Right ventricle myocardium inferior (tissue), 1 donor: Measurements from ENCODE around the gene PPP2R2D. TPM values are rescaled to one million over a fixed set of nuclear protein-coding genes. Genes with fewer than 3 reads are reported as not detected.
"Not testable (repeated sequence)": the region's sequence is repeated elsewhere in the genome, so short reads cannot be mapped to it uniquely, and the experiment has no call there.

Experiments used
- ATAC-seq: fragments of 200-7000 bp; cut with Tn5 transposase; one replicate; pipeline ENCODE4 v1.9.1; 2020; ENCODE audit warnings: mild to moderate bottlenecking, moderate library complexity
- DNase-seq: peaks from one replicate; pipeline ENCODE4 v3.0.0; 2021; ENCODE audit errors: missing footprints
- intact Hi-C: fragments of 100-400 bp; cut with DNase I; formaldehyde crosslinking; loops from one replicate; pipeline ENCODE4 v1.11.0; 2022
- total RNA-seq: library from RNA; stranded (reverse); fragmentation: NEBNext Ultra II Directional; extraction: Animal tissue kit (Norgen Biotek cat#: 25700); gene quantifications from one replicate; pipeline ENCODE4 v1.2.1, GENCODE V29; 2021
- donor health status: DM: no; HTN: yes; CAD: no; lungs with severe emphysema.

Gene PPP2R2D
- total RNA-seq, 1 donor from 2014 or later: 36.6 TPM

- intact Hi-C loops: no loop called here
- no peak for DNase-seq
These were observed 34.0 kb downstream of the PPP2R2D start for GRCh38 chr10:131934769-131935168.

GRCh38 chr10:131935260-131935659 is 34.5 kb downstream of the PPP2R2D start:
- no peak for ATAC-seq
- intact Hi-C loops: no loop called here
- no peak for DNase-seq

More at GRCh38 chr10:131934769-131935168, 34.0 kb downstream of the PPP2R2D start:
- ATAC-seq: no peak

- no peak for ATAC-seq
- intact Hi-C loops: no loop called here
These were observed 35.5 kb downstream of the PPP2R2D start for GRCh38 chr10:131936294-131936693.

GRCh38 chr10:131936736-131937135 is 35.9 kb downstream of the PPP2R2D start:
- intact Hi-C loops: no loop called here
- no peak for DNase-seq
- no peak for ATAC-seq

More at GRCh38 chr10:131936294-131936693, 35.5 kb downstream of the PPP2R2D start:
- no peak for DNase-seq

GRCh38 chr10:131937836-131938235 is 37.0 kb downstream of the PPP2R2D start:
- peak; percentile 83 for ATAC-seq
- DNase-seq: no peak
- intact Hi-C loops: no loop called here

- intact Hi-C loops: no loop called here
- DNase-seq (no peak), ATAC-seq (no peak)
These were observed 37.9 kb downstream of the PPP2R2D start for GRCh38 chr10:131938681-131939080.

GRCh38 chr10:131942455-131942854 is 41.6 kb downstream of the PPP2R2D start:
- intact Hi-C loops: loop anchor here (5.0 kb wide), 1 partner anchor 40 kb away; the partner anchor contains the start of gene PPP2R2D
- ATAC-seq (no peak), DNase-seq (no peak)

GRCh38 chr10:131943021-131943814 is 42.4 kb downstream of the PPP2R2D start:
- intact Hi-C loops: loop anchor here (5.0 kb wide), 1 partner anchor 41 kb away; the partner anchor contains the start of gene PPP2R2D
- no peak for DNase-seq
- peak; percentile 76 for ATAC-seq

GRCh38 chr10:131944412-131944811 is 43.6 kb downstream of the PPP2R2D start:
- intact Hi-C loops: loop anchor here (5.0 kb wide), 1 partner anchor 42 kb away; the partner anchor contains the start of gene PPP2R2D
- ATAC-seq (no peak), DNase-seq (no peak)

- intact Hi-C loops: loop anchor here (5.0 kb wide), 1 partner anchor 43 kb away; the partner anchor contains the start of gene PPP2R2D
- no peak for ATAC-seq
- no peak for DNase-seq
These were observed 44.3 kb downstream of the PPP2R2D start for GRCh38 chr10:131944976-131945695.

GRCh38 chr10:131946321-131946751 is 45.5 kb downstream of the PPP2R2D start:
- intact Hi-C loops: no loop called here
- no peak for ATAC-seq
- DNase-seq: no peak

GRCh38 chr10:131946880-131947279 is 46.1 kb downstream of the PPP2R2D start:
- no peak for ATAC-seq

GRCh38 chr10:131947631-131948347 is 47.0 kb downstream of the PPP2R2D start:
- intact Hi-C loops: no loop called here
- DNase-seq: no peak
- no peak for ATAC-seq

More at GRCh38 chr10:131946880-131947279, 46.1 kb downstream of the PPP2R2D start:
- DNase-seq: no peak
- intact Hi-C loops: no loop called here

GRCh38 chr10:131948501-131948900 is 47.7 kb downstream of the PPP2R2D start:
- DNase-seq: peak; percentile 25
- intact Hi-C loops: no loop called here
- ATAC-seq: no peak

GRCh38 chr10:131949041-131949862 is 48.4 kb downstream of the PPP2R2D start:
- ATAC-seq: no peak
- intact Hi-C loops: no loop called here

GRCh38 chr10:131949908-131950307 is 49.1 kb downstream of the PPP2R2D start:
- intact Hi-C loops, ATAC-seq, DNase-seq: not testable (repeated sequence)

More at GRCh38 chr10:131949041-131949862, 48.4 kb downstream of the PPP2R2D start:
- DNase-seq: no peak

- ATAC-seq (no peak), DNase-seq (no peak)
- intact Hi-C loops: no loop called here
These were observed 53.7 kb downstream of the PPP2R2D start for GRCh38 chr10:131954356-131954965.
